PC-3 (cell line): ENCODE data around the gene CDKN3. TPM values are rescaled to one million over a fixed set of nuclear protein-coding genes. Genes with fewer than 3 reads are reported as not detected.

Source experiments
- ATAC-seq: fragments of 200-7000 bp; cut with Tn5 transposase; 2 replicates; pipeline ENCODE4 v1.9.1; 2020; ENCODE audit warnings: mild to moderate bottlenecking, moderate library complexity
- BruUV-seq: library from RNA; stranded (reverse); fragments of 400-500 nt; replicated peaks from 2 replicates; lab custom pipeline; 2021; lab: Mats Ljungman, UMichigan
- CTCF ChIA-PET: fragments of 300-600 bp; sonication (Branson Sonifier 250); formaldehyde crosslinking; loops from one replicate; lab custom pipeline; 2022; ENCODE audit warnings: antibody characterized with exemption; lab: Charles Lee
- POLR2A ChIA-PET: fragments of 300-600 bp; sonication (Branson Sonifier 250); formaldehyde crosslinking; loops from one replicate; lab custom pipeline; 2022; ENCODE audit warnings: antibody characterized with exemption; ENCODE audit not compliant: unreplicated experiment; lab: Charles Lee
- DNase-seq: peaks from one replicate; pipeline ENCODE4 v3.0.0-alpha.2; 2015
- H2AFZ ChIP-seq: fragments of 300-600 bp; sonication (generic); 2 replicates; pipeline ENCODE4 v1.6.0; 2016; ENCODE audit warnings: antibody characterized with exemption, low read length
- H3F3A ChIP-seq: fragments of 300-600 bp; sonication (generic); one replicate; pipeline ENCODE4 v1.6.0; 2017; ENCODE audit warnings: antibody characterized with exemption, low read length, control low read depth, mild to moderate bottlenecking; ENCODE audit not compliant: unreplicated experiment
- H3K27ac ChIP-seq: fragments of 300-600 bp; sonication (generic); 2 replicates; pipeline ENCODE4 v1.5.1; 2016; ENCODE audit warnings: mild to moderate bottlenecking, low read length
- H3K27me3 ChIP-seq: fragments of 300-600 bp; sonication (generic); 2 replicates; pipeline ENCODE4 v1.6.1; 2016; ENCODE audit warnings: low read length, mixed read lengths
- H3K36me3 ChIP-seq: fragments of 300-600 bp; sonication (generic); 2 replicates; pipeline ENCODE4 v1.6.1; 2016; ENCODE audit warnings: low read depth, mixed run types, low read length, mixed read lengths
- H3K4me1 ChIP-seq: fragments of 300-600 bp; sonication (generic); 2 replicates; pipeline ENCODE4 v1.5.1; 2016; ENCODE audit warnings: low read length; ENCODE audit not compliant: insufficient read depth
- H3K4me2 ChIP-seq: fragments of 300-600 bp; sonication (generic); 2 replicates; pipeline ENCODE4 v1.6.0; 2016; ENCODE audit warnings: low read length
- H3K4me3 ChIP-seq: fragments of 300-600 bp; sonication (generic); 2 replicates; pipeline ENCODE4 v1.5.1; 2016; ENCODE audit warnings: mild to moderate bottlenecking, low read length, mixed read lengths
- H3K79me2 ChIP-seq: fragments of 300-600 bp; sonication (generic); 2 replicates; pipeline ENCODE4 v1.6.1; 2017; ENCODE audit warnings: low read length, mixed read lengths
- H3K9ac ChIP-seq: fragments of 300-600 bp; sonication (generic); 2 replicates; pipeline ENCODE4 v1.6.0; 2016; ENCODE audit warnings: mild to moderate bottlenecking, low read length
- H3K9me2 ChIP-seq: fragments of 300-600 bp; sonication (generic); replicated peaks from 2 replicates; pipeline ENCODE4 v1.6.1; 2016; ENCODE audit warnings: mixed run types, low read length, mixed read lengths
- H3K9me3 ChIP-seq: fragments of 300-600 bp; sonication (generic); 2 replicates; pipeline ENCODE4 v1.6.1; 2016; ENCODE audit warnings: low read length, mixed read lengths
- H4K20me1 ChIP-seq: fragments of 300-600 bp; sonication (generic); 2 replicates; pipeline ENCODE4 v1.6.1; 2016; ENCODE audit warnings: low read length, mixed read lengths
- EZH2 ChIP-seq: fragments of 300-600 bp; sonication (generic); IDR thresholded peaks from one replicate; pipeline ENCODE4 v1.6.1; 2017; ENCODE audit warnings: antibody characterized with exemption, mild to moderate bottlenecking, low read length; ENCODE audit not compliant: unreplicated experiment
- EZH2phosphoT487 ChIP-seq: fragments of 300-600 bp; sonication (generic); IDR thresholded peaks from 2 replicates; pipeline ENCODE4 v1.6.1; 2018; ENCODE audit warnings: mild to moderate bottlenecking, antibody characterized with exemption, low read length, borderline replicate concordance
- intact Hi-C: fragments of 100-400 bp; cut with micrococcal nuclease; formaldehyde crosslinking; loops from 2 replicates; pipeline ENCODE4 v1.9.0; 2023
- total RNA-seq: library from RNA; depleted of rRNA; stranded (reverse); fragments of >200 nt; gene quantifications from 2 replicates; pipeline ENCODE4 v1.2.3, GENCODE V29; 2014
- TF ChIP-seq, protein P1 (sequence below): fragments of 300-600 bp; sonication (generic); conservative IDR thresholded peaks from 2 replicates; pipeline ENCODE4 v1.5.1; 2017; ENCODE audit warnings: antibody characterized with exemption, low read depth, mild to moderate bottlenecking, low read length

CDKN3 gene
- total RNA-seq, 1 experiment from 2014 or later: 434 TPM

DNA sequence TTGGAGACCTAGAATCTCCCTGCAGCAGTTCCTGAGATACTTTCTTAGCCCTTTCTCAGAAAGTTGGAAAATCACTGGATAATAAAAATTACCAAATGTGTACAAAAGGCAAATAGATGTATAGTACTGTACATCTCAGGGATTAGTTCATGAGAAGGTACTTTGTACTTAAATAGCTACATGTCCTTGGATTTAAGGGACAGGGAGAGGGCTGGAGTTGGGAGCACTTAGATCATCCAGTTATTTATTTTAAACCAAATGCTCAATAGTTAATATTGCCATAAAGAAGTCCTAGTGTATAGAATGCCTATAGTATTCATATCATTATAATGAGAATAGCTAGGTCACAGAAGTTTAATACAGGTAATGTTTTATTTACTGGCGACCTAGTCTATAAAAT lies 13.4 kb downstream of the CDKN3 start:
- intact Hi-C loops: no loop called here
- ATAC-seq: no peak

DNA sequence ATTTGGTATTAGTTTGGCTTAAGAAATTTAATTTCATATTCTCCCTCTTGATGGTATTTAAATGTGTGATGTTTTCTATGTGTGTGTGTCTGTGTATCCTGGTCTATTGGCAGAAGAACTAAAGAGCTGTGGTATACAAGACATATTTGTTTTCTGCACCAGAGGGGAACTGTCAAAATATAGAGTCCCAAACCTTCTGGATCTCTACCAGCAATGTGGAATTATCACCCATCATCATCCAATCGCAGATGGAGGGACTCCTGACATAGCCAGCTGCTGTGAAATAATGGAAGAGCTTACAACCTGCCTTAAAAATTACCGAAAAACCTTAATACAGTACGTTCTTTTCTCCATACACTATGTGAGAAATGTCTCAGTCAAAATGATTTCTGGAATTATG lies 14.6 kb downstream of the CDKN3 start:
- H3K27ac ChIP-seq: no peak overlapping the region
- H3K4me3 ChIP-seq: no peak overlapping the region
- ATAC-seq (no peak), DNase-seq (no peak)
- no peaks in the 10 kb centered on the region for H3K4me1 ChIP-seq
- H3K9me3 ChIP-seq: no peaks in the 10 kb centered on the region
- no peaks in the 10 kb centered on the region for H3F3A ChIP-seq
- BruUV-seq: no TSS peak
- no peak for TF ChIP-seq EZH2
- no peak for TF ChIP-seq EZH2phosphoT487
- TF ChIP-seq, protein P1, sequence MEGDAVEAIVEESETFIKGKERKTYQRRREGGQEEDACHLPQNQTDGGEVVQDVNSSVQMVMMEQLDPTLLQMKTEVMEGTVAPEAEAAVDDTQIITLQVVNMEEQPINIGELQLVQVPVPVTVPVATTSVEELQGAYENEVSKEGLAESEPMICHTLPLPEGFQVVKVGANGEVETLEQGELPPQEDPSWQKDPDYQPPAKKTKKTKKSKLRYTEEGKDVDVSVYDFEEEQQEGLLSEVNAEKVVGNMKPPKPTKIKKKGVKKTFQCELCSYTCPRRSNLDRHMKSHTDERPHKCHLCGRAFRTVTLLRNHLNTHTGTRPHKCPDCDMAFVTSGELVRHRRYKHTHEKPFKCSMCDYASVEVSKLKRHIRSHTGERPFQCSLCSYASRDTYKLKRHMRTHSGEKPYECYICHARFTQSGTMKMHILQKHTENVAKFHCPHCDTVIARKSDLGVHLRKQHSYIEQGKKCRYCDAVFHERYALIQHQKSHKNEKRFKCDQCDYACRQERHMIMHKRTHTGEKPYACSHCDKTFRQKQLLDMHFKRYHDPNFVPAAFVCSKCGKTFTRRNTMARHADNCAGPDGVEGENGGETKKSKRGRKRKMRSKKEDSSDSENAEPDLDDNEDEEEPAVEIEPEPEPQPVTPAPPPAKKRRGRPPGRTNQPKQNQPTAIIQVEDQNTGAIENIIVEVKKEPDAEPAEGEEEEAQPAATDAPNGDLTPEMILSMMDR: no peak
- CTCF ChIA-PET: interaction anchor here (0.7 kb wide), 1 partner anchor 9 kb away, joined by 4 read pairs; no protein-coding TSS in a partner anchor
- no peak overlapping the region for H3K9ac ChIP-seq
- no peaks in the 10 kb centered on the region for H3K9me2 ChIP-seq
- POLR2A ChIA-PET: no interaction called here
- H3K27me3 ChIP-seq: no peaks in the 10 kb centered on the region
- H3K4me2 ChIP-seq: no peak overlapping the region
- intact Hi-C loops: no loop called here
- no peaks in the 10 kb centered on the region for H4K20me1 ChIP-seq
- H3K79me2 ChIP-seq: peaks cover 23% of the 10 kb centered on the region; the same call in 1 of the 2 replicates
- H2AFZ ChIP-seq: no peak overlapping the region
- peaks cover 90% of the 10 kb centered on the region for H3K36me3 ChIP-seq

More for the DNA sequence above, 13.4 kb downstream of the CDKN3 start:
- Histone ChIP-seq H3K4me3 (no peak overlapping the region), H3K79me2 (peaks cover 33% of the 10 kb centered on the region), H3K9ac (no peak overlapping the region), H3F3A (no peaks in the 10 kb centered on the region), H3K36me3 (peaks cover 83% of the 10 kb centered on the region), H3K27me3 (no peaks in the 10 kb centered on the region), H3K27ac (no peak overlapping the region), H3K9me3 (no peaks in the 10 kb centered on the region), H2AFZ (no peak overlapping the region), H3K4me2 (no peak overlapping the region), H4K20me1 (no peaks in the 10 kb centered on the region), H3K4me1 (no peaks in the 10 kb centered on the region), H3K9me2 (no peaks in the 10 kb centered on the region)
- ChIA-PET POLR2A (no interaction called here), CTCF (interaction anchor here (1.2 kb wide), 1 partner anchor 10 kb away, joined by 4 read pairs; no protein-coding TSS in a partner anchor)
- no TSS peak for BruUV-seq
- no peak for TF ChIP-seq EZH2
- TF ChIP-seq, protein P1: no peak
- no peak for TF ChIP-seq EZH2phosphoT487
- DNase-seq: no peak

DNA sequence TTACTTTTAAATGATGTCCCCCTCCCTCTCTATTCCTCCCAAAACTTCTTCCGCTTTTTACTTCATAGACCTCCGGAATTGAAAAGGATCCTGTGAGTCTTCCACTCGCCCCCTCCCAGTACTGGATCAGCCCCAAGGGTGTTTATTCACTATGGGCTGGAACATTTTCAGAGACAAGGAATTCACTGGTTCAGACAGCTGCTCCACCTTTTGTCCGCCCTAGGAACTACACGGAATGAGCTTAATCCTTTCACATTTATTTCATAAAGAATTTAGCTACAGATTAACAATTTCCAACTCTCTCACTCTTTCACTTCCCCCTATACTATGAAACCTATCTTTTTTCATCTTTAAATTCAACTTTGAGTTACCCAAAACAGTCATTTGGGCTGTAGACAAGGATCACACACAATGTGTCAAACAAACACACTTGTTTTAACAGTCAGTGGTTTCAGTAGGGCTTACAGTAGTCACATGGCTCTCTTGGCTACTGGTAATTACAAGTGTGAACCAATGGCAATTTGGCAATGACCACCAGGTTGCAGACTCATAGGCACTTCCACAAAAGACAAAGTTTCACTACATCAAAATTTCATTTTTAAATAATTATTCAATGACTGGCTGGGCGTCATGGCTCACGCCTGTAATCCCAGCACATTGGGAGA lies 23.8 kb downstream of the CDKN3 start:
- TF ChIP-seq, protein P1: peak; percentile 96
- no peak for TF ChIP-seq EZH2
- ATAC-seq: peak; percentile 82
- Histone ChIP-seq H3K27ac (no peak overlapping the region), H3K27me3 (no peaks in the 10 kb centered on the region), H4K20me1 (no peaks in the 10 kb centered on the region), H3K9me3 (no peaks in the 10 kb centered on the region), H3K36me3 (peaks cover 64% of the 10 kb centered on the region), H3F3A (peaks cover 10% of the 10 kb centered on the region), H3K79me2 (no peaks in the 10 kb centered on the region), H3K9me2 (no peaks in the 10 kb centered on the region), H3K4me1 (no peaks in the 10 kb centered on the region), H3K4me2 (no peak overlapping the region), H2AFZ (no peak overlapping the region), H3K4me3 (no peak overlapping the region), H3K9ac (no peak overlapping the region)
- DNase-seq: peak; percentile 89
- intact Hi-C loops: loop anchor here (1.0 to 10.0 kb wide), 3 partner anchors 54 to 886 kb away; no protein-coding TSS in a partner anchor
- CTCF ChIA-PET: interaction anchor here (0.5 to 1.1 kb wide), 30 partner anchors 9 to 1125 kb away, joined by 3 to 55 read pairs (median 4); partner anchors contain the start of genes CDKN3, CGRRF1 and GMFB
- POLR2A ChIA-PET: interaction anchor here (0.6 to 1.1 kb wide), 6 partner anchors 13 to 468 kb away, joined by 3 to 8 read pairs (median 4); partner anchors contain the start of gene GMFB
- TSS peak; percentile 14 for BruUV-seq
